HepG2 (cell line): ENCODE results near the gene LYSMD3. TPM values are rescaled to one million over a fixed set of nuclear protein-coding genes. Genes with fewer than 3 reads are reported as not detected.
A peak's percentile ranks its signal among the peaks of the same experiment; 100 is the strongest.

ENCODE experiments used
- ATAD3A ChIP-seq: sonication (generic); formaldehyde crosslinking; IDR thresholded peaks from 2 replicates; pipeline ENCODE4 v1.4.0; 2020; ENCODE audit warnings: missing genetic modification reagents
- CERS6 ChIP-seq: sonication (generic); formaldehyde crosslinking; IDR thresholded peaks from 2 replicates; pipeline ENCODE4 v1.5.0; 2020; ENCODE audit warnings: missing genetic modification reagents
- DDIT3 ChIP-seq: sonication (generic); formaldehyde crosslinking; IDR thresholded peaks from 2 replicates; pipeline ENCODE4 v1.4.0; 2020; ENCODE audit warnings: mild to moderate bottlenecking, missing genetic modification reagents
- RAD21 ChIP-seq: fragments of 450-650 bp; formaldehyde crosslinking; IDR thresholded peaks from 2 replicates; pipeline ENCODE4 v1.5.0; 2020; ENCODE audit warnings: mild to moderate bottlenecking
- RFX3 ChIP-seq: IDR thresholded peaks from 2 replicates; pipeline ENCODE4 v1.6.1; 2016; ENCODE audit warnings: missing biosample characterization, missing genetic modification reagents
- STAT5B ChIP-seq: sonication (generic); formaldehyde crosslinking; IDR thresholded peaks from 2 replicates; pipeline ENCODE4 v1.4.0; 2020; ENCODE audit warnings: missing genetic modification reagents
- TBL1XR1 ChIP-seq: fragments of 150-350 bp; IDR thresholded peaks from 2 replicates; pipeline ENCODE4 v1.6.1; 2014; ENCODE audit warnings: borderline replicate concordance, low read length; ENCODE audit not compliant: partially characterized antibody
- ZFP90 ChIP-seq: sonication (generic); formaldehyde crosslinking; IDR thresholded peaks from 2 replicates; pipeline ENCODE4 v1.8.0; 2022; ENCODE audit warnings: missing genetic modification reagents, mild to moderate bottlenecking, inconsistent platforms, borderline replicate concordance
- ZNF12 ChIP-seq: sonication (generic); formaldehyde crosslinking; IDR thresholded peaks from 2 replicates; pipeline ENCODE4 v1.5.0; 2020; ENCODE audit warnings: missing genetic modification reagents
- ZNF30 ChIP-seq: sonication (generic); formaldehyde crosslinking; IDR thresholded peaks from 2 replicates; pipeline ENCODE4 v1.5.0; 2020; ENCODE audit warnings: mild to moderate bottlenecking, missing genetic modification reagents
- ZNF598 ChIP-seq: sonication (generic); formaldehyde crosslinking; IDR thresholded peaks from 2 replicates; pipeline ENCODE4 v1.5.1; 2020; ENCODE audit warnings: mild to moderate bottlenecking, missing genetic modification reagents, borderline replicate concordance
- ZNF713 ChIP-seq: sonication (generic); formaldehyde crosslinking; IDR thresholded peaks from 2 replicates; pipeline ENCODE4 v1.4.0; 2020; ENCODE audit warnings: mild to moderate bottlenecking, missing genetic modification reagents
- ZNF737 ChIP-seq: sonication (generic); formaldehyde crosslinking; IDR thresholded peaks from 2 replicates; pipeline ENCODE4 v1.5.0; 2020; ENCODE audit warnings: missing genetic modification reagents, mild to moderate bottlenecking, borderline replicate concordance
- polyA plus RNA-seq, 8 experiments: library from polyadenylated mRNA; depleted of rRNA in 3 of 8; stranded (reverse) in 7 of 8; unstranded in 1 of 8; fragments of >200 nt; fragmentation: Illumina TruSeq in 4 of 8; extraction: Trizol in 4 of 8; gene quantifications; 2 replicates each; pipeline versions ENCODE4 v1.2.1 to v1.2.3, GENCODE V29; 2011 to 2016; ENCODE audit warnings: low read depth in 4 of 8, missing spikeins in 1 of 8, mixed read lengths in 1 of 8; ENCODE audit not compliant: insufficient read depth in 1 of 8
- total RNA-seq, 5 experiments: library from RNA; depleted of rRNA; stranded (reverse); fragments of >200 nt; fragmentation: Illumina TruSeq; extraction: Trizol; gene quantifications; 2 replicates each; pipeline ENCODE4 v1.2.3, GENCODE V29; 2016; ENCODE audit warnings: low read depth in 1 of 5
- TF ChIP-seq, protein P1 (sequence below): sonication (generic); formaldehyde crosslinking; IDR thresholded peaks from 2 replicates; pipeline ENCODE4 v1.5.0; 2020; ENCODE audit warnings: mild to moderate bottlenecking, missing genetic modification reagents, borderline replicate concordance
- TF ChIP-seq, protein P2 (sequence below): sonication (generic); formaldehyde crosslinking; IDR thresholded peaks from 2 replicates; pipeline ENCODE4 v1.8.0; 2022; ENCODE audit warnings: missing genetic modification reagents, mild to moderate bottlenecking, moderate library complexity, borderline replicate concordance

Gene LYSMD3
- total and polyA plus RNA-seq, 2 of the 13 experiments (the other 11 are each of a cell fraction or from before 2014, with no cell fraction given) = 9.1 to 13.8 TPM

DNA sequence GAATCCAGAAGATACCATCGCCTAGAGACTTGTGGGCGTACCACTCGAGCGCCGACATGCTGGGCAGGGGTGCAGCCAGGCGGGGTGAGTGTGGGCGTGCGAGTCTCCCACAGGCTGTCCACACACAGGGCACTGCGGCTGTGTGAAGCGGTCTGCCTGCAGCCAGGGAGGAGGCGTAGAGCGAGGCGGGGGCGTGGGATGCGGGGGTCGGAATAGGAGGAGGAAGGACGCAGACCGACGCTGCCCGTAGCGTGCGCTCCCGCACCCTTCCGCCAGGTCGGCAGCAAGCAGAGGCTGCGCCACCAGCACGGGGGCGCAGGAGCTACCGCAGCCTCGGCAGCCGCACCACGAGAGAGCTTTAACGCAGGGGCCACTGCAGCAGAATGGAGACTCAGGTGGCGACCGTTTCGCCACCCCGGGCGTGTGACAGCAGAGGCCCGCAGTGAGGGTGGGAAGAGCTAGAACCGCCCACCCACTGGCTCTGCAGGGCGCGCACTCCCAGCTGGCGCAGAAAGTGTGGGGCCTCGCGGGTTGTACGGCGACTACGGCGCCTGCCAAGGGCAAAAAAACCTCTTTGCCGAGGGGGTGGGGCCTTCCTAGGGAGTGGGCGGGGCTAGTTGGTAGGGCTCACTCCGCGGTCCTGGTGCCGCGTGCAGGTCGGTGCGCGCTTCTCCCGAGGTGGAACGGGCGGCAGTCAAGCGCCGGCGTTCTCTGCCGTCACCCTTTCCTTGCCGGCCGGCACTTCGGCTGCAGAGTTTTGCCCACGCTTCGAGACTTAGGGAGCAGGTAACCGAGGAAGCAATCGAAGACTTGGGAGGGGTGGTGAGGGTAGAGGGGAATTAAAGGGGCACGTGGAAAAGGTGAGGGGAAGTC is 54.9 kb downstream of the LYSMD3 start, which contains the start of the genes MBLAC2 and POLR3G (continued):
- TF ChIP-seq, protein P1, sequence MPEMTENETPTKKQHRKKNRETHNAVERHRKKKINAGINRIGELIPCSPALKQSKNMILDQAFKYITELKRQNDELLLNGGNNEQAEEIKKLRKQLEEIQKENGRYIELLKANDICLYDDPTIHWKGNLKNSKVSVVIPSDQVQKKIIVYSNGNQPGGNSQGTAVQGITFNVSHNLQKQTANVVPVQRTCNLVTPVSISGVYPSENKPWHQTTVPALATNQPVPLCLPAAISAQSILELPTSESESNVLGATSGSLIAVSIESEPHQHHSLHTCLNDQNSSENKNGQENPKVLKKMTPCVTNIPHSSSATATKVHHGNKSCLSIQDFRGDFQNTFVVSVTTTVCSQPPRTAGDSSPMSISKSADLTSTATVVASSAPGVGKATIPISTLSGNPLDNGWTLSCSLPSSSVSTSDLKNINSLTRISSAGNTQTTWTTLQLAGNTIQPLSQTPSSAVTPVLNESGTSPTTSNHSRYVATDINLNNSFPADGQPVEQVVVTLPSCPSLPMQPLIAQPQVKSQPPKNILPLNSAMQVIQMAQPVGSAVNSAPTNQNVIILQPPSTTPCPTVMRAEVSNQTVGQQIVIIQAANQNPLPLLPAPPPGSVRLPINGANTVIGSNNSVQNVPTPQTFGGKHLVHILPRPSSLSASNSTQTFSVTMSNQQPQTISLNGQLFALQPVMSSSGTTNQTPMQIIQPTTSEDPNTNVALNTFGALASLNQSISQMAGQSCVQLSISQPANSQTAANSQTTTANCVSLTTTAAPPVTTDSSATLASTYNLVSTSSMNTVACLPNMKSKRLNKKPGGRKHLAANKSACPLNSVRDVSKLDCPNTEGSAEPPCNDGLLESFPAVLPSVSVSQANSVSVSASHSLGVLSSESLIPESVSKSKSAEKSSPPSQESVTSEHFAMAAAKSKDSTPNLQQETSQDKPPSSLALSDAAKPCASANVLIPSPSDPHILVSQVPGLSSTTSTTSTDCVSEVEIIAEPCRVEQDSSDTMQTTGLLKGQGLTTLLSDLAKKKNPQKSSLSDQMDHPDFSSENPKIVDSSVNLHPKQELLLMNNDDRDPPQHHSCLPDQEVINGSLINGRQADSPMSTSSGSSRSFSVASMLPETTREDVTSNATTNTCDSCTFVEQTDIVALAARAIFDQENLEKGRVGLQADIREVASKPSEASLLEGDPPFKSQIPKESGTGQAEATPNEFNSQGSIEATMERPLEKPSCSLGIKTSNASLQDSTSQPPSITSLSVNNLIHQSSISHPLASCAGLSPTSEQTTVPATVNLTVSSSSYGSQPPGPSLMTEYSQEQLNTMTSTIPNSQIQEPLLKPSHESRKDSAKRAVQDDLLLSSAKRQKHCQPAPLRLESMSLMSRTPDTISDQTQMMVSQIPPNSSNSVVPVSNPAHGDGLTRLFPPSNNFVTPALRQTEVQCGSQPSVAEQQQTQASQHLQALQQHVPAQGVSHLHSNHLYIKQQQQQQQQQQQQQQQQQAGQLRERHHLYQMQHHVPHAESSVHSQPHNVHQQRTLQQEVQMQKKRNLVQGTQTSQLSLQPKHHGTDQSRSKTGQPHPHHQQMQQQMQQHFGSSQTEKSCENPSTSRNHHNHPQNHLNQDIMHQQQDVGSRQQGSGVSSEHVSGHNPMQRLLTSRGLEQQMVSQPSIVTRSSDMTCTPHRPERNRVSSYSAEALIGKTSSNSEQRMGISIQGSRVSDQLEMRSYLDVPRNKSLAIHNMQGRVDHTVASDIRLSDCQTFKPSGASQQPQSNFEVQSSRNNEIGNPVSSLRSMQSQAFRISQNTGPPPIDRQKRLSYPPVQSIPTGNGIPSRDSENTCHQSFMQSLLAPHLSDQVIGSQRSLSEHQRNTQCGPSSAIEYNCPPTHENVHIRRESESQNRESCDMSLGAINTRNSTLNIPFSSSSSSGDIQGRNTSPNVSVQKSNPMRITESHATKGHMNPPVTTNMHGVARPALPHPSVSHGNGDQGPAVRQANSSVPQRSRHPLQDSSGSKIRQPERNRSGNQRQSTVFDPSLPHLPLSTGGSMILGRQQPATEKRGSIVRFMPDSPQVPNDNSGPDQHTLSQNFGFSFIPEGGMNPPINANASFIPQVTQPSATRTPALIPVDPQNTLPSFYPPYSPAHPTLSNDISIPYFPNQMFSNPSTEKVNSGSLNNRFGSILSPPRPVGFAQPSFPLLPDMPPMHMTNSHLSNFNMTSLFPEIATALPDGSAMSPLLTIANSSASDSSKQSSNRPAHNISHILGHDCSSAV (CRISPR knock-in tag) = 0 out of 2 replicates have a peak, but pooled peaks have one; percentile 61
- TF ChIP-seq, protein P2, sequence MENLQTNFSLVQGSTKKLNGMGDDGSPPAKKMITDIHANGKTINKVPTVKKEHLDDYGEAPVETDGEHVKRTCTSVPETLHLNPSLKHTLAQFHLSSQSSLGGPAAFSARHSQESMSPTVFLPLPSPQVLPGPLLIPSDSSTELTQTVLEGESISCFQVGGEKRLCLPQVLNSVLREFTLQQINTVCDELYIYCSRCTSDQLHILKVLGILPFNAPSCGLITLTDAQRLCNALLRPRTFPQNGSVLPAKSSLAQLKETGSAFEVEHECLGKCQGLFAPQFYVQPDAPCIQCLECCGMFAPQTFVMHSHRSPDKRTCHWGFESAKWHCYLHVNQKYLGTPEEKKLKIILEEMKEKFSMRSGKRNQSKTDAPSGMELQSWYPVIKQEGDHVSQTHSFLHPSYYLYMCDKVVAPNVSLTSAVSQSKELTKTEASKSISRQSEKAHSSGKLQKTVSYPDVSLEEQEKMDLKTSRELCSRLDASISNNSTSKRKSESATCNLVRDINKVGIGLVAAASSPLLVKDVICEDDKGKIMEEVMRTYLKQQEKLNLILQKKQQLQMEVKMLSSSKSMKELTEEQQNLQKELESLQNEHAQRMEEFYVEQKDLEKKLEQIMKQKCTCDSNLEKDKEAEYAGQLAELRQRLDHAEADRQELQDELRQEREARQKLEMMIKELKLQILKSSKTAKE = no peak
- TF ChIP-seq ATAD3A (CRISPR knock-in tag) = no peak
- TF ChIP-seq RFX3 (CRISPR knock-in tag) = no peak
- TF ChIP-seq DDIT3 (CRISPR knock-in tag) = no peak
- TF ChIP-seq ZNF713 = no peak
- TF ChIP-seq ZNF737 (CRISPR knock-in tag) = peak; percentile 31; the same call in 1 of the 2 replicates
- TF ChIP-seq ZNF30 (CRISPR knock-in tag) = no peak
- TF ChIP-seq ZNF12 = no peak
- no peak for TF ChIP-seq STAT5B (CRISPR knock-in tag)
- peak; percentile 22; the same call in 1 of the 2 replicates for TF ChIP-seq RAD21 (CRISPR knock-in tag)
- TF ChIP-seq ZFP90 (CRISPR knock-in tag) = peak; percentile 84; the same call in 1 of the 2 replicates
- TF ChIP-seq CERS6 (CRISPR knock-in tag) = no peak
- no peak; the same call in 1 of the 2 replicates for TF ChIP-seq ZNF598
- TF ChIP-seq TBL1XR1 = no peak
